Liver (tissue), 9 donors: ENCODE measurements around the gene TSEN2. TPM values are rescaled to one million over a fixed set of nuclear protein-coding genes. Genes with fewer than 3 reads are reported as not detected.

Source experiments
- DNase-seq: peaks from one replicate; pipeline ENCODE4 v3.0.0-alpha.2; 2017; ENCODE audit warnings: low spot score
- H3K27ac ChIP-seq, 2 donors: one replicate each; pipeline ENCODE4 v1.7.0; 2013; ENCODE audit warnings: inconsistent platforms in 2 of 2, low read length in 2 of 2, control low read depth in 1 of 2, low read depth in 1 of 2, mild to moderate bottlenecking in 1 of 2
- H3K27me3 ChIP-seq, 4 donors: one replicate each; pipeline versions ENCODE4 v1.6.1 to v1.7.0; 2013; ENCODE audit warnings: low read length in 3 of 4, inconsistent platforms in 1 of 4, mild to moderate bottlenecking in 1 of 4, moderate library complexity in 1 of 4; ENCODE audit not compliant: control insufficient read depth in 4 of 4, insufficient read depth in 4 of 4
- H3K36me3 ChIP-seq, 4 donors: one replicate each; pipeline versions ENCODE4 v1.6.1 to v1.7.0; 2013; ENCODE audit warnings: low read length in 3 of 4, mild to moderate bottlenecking in 3 of 4, low read depth in 1 of 4, moderate library complexity in 1 of 4; ENCODE audit not compliant: control insufficient read depth in 4 of 4, insufficient read depth in 3 of 4
- H3K4me1 ChIP-seq, 4 donors: one replicate each; pipeline versions ENCODE4 v1.6.1 to v1.7.0; 2013; ENCODE audit warnings: low read length in 3 of 4, mild to moderate bottlenecking in 3 of 4, moderate library complexity in 1 of 4; ENCODE audit not compliant: control insufficient read depth in 4 of 4, insufficient read depth in 4 of 4
- H3K4me3 ChIP-seq, 3 donors: one replicate each; pipeline versions ENCODE4 v1.6.1 to v1.7.0; 2013; ENCODE audit warnings: low read length in 3 of 3, control low read depth in 1 of 3, low read depth in 1 of 3, mild to moderate bottlenecking in 1 of 3
- H3K9ac ChIP-seq, 2 donors: one replicate each; pipeline ENCODE4 v1.7.0; 2013; ENCODE audit warnings: low read length in 2 of 2, mild to moderate bottlenecking in 2 of 2, moderate library complexity in 2 of 2, control low read depth in 1 of 2, low read depth in 1 of 2
- H3K9me3 ChIP-seq, 4 donors: one replicate each; pipeline versions ENCODE4 v1.6.1 to v1.7.0; 2013; ENCODE audit warnings: low read length in 3 of 4; ENCODE audit not compliant: control insufficient read depth in 4 of 4
- ATF3 ChIP-seq: IDR thresholded peaks from 2 replicates; pipeline ENCODE4 v1.6.1; 2016; ENCODE audit warnings: antibody characterized with exemption
- CTCF ChIP-seq: fragments of 150-350 bp; IDR thresholded peaks from 2 replicates; pipeline ENCODE4 v1.5.1; 2017; ENCODE audit warnings: improper control_type of control experiment, low read depth, low read length; ENCODE audit not compliant: missing input control
- EGR1 ChIP-seq, 2 donors: IDR thresholded peaks; 2 replicates each; pipeline ENCODE4 v1.6.1; 2016 to 2018; ENCODE audit warnings: antibody characterized with exemption in 2 of 2, low read depth in 2 of 2
- FOXA1 ChIP-seq: IDR thresholded peaks from 2 replicates; pipeline ENCODE4 v1.6.1; 2016; ENCODE audit warnings: antibody characterized with exemption
- FOXA2 ChIP-seq: IDR thresholded peaks from 2 replicates; pipeline ENCODE4 v1.6.1; 2016; ENCODE audit warnings: antibody characterized with exemption
- GABPA ChIP-seq, 2 donors: IDR thresholded peaks in 1 of 2; conservative IDR thresholded peaks in 1 of 2; 2 replicates each; pipeline ENCODE4 v1.6.1; 2016; ENCODE audit warnings: antibody characterized with exemption in 2 of 2, mild to moderate bottlenecking in 1 of 2, moderate library complexity in 1 of 2
- HNF4A ChIP-seq, 2 donors: conservative IDR thresholded peaks; 2 replicates each; pipeline ENCODE4 v1.6.1; 2016; ENCODE audit warnings: antibody characterized with exemption in 2 of 2, mild to moderate bottlenecking in 2 of 2
- HNF4G ChIP-seq: IDR thresholded peaks from 2 replicates; pipeline ENCODE4 v1.6.1; 2016; ENCODE audit warnings: antibody characterized with exemption
- JUND ChIP-seq, 2 donors: IDR thresholded peaks; 2 replicates each; pipeline ENCODE4 v1.6.1; 2016; ENCODE audit warnings: antibody characterized with exemption in 2 of 2
- MAX ChIP-seq: IDR thresholded peaks from 2 replicates; pipeline ENCODE4 v1.6.1; 2016; ENCODE audit warnings: antibody characterized with exemption
- NR2F2 ChIP-seq: IDR thresholded peaks from 2 replicates; pipeline ENCODE4 v1.6.1; 2016; ENCODE audit warnings: antibody characterized with exemption
- RAD21 ChIP-seq, 2 donors: IDR thresholded peaks; 2 replicates each; pipeline ENCODE4 v1.6.1; 2016; ENCODE audit warnings: antibody characterized with exemption in 2 of 2, mild to moderate bottlenecking in 2 of 2
- REST ChIP-seq: IDR thresholded peaks from 2 replicates; pipeline ENCODE4 v1.6.1; 2016; ENCODE audit warnings: antibody characterized with exemption, mild to moderate bottlenecking
- RXRA ChIP-seq, 2 donors: IDR thresholded peaks; 2 replicates each; pipeline ENCODE4 v1.6.1; 2017 to 2018; ENCODE audit warnings: antibody characterized with exemption in 2 of 2, mild to moderate bottlenecking in 1 of 2
- SP1 ChIP-seq: IDR thresholded peaks from 2 replicates; pipeline ENCODE4 v1.6.1; 2018; ENCODE audit warnings: antibody characterized with exemption, mild to moderate bottlenecking
- TAF1 ChIP-seq: conservative IDR thresholded peaks from 2 replicates; pipeline ENCODE4 v1.6.1; 2016; ENCODE audit warnings: antibody characterized with exemption, mild to moderate bottlenecking
- YY1 ChIP-seq: IDR thresholded peaks from 2 replicates; pipeline ENCODE4 v1.6.1; 2016; ENCODE audit warnings: antibody characterized with exemption, mild to moderate bottlenecking
- ZBTB33 ChIP-seq: IDR thresholded peaks from 2 replicates; pipeline ENCODE4 v1.6.1; 2016; ENCODE audit warnings: antibody characterized with exemption
- WGBS: extraction: QIAGEN DNeasy Blood & Tissue Kit; methylation state at CpG from one replicate; pipeline ENCODE4 v1.1.7; 2013; 5-methylcytosine and 5-hydroxymethylcytosine counted together
- polyA plus RNA-seq, 2 donors: library from polyadenylated mRNA; stranded (reverse) in 1 of 2; unstranded in 1 of 2; fragments of 200-250 nt in 1 of 2; fragments of >200 nt in 1 of 2; fragmentation: Nextera tagmentation in 1 of 2; extraction: Ambion mirVana in 1 of 2; gene quantifications; one replicate each; pipeline versions ENCODE4 v1.2.1 to v1.2.3, GENCODE V29; 2013 to 2015
- total RNA-seq, 2 donors: library from RNA; depleted of rRNA; stranded (reverse); fragments of >200 nt; gene quantifications; one replicate each; pipeline ENCODE4 v1.2.3, GENCODE V29; 2014
- donor health status: healthy.
- donor health status: healthy.
- donor health status: healthy.
- donor health status: healthy.
- donor health status: healthy.

The TSEN2 gene
- total and polyA plus RNA-seq, 4 donors = 4.1 to 14.1 (median 6.9) TPM

GRCh38 chr3:12489832-12490231 is 5.6 kb downstream of the TSEN2 start:
- Histone ChIP-seq H3K27ac (no peak overlapping the region), H3K36me3 (peaks cover 0 to 13% (median 5%) of the 10 kb centered on the region in 4 donors), H3K4me3 (no peak overlapping the region), H3K27me3 (no peaks in the 10 kb centered on the region), H3K4me1 (peaks cover 0 to 8% (median 7%) of the 10 kb centered on the region in 4 donors), H3K9ac (no peak overlapping the region), H3K9me3 (no peaks in the 10 kb centered on the region)
- 94% methylated on average over 4 of the region's 4 CpGs for WGBS
- TF ChIP-seq RXRA (IDR thresholded peaks at IDR 0.05) (no peak), CTCF (no peak), SP1 (no peak), ZBTB33 (no peak), ATF3 (no peak), MAX (no peak), REST (no peak), NR2F2 (no peak), GABPA (IDR thresholded peaks at IDR 0.05 in 1 of 2, conservative IDR thresholded peaks at IDR 0.05 in 1 of 2) (no peak), JUND (IDR thresholded peaks at IDR 0.05) (no peak), TAF1 (no peak), FOXA2 (no peak), EGR1 (IDR thresholded peaks at IDR 0.05; ENCODE audit: low read depth in 2 of 2) (no peak), YY1 (no peak), RAD21 (IDR thresholded peaks at IDR 0.05) (no peak), HNF4G (no peak), FOXA1 (no peak), HNF4A (conservative IDR thresholded peaks at IDR 0.05) (no peak)
- DNase-seq = no peak
